ENCODE results near the gene ADAMTS2.
A peak's percentile ranks its signal among the peaks of the same experiment; 100 is the strongest.

The ADAMTS2 gene

DNA sequence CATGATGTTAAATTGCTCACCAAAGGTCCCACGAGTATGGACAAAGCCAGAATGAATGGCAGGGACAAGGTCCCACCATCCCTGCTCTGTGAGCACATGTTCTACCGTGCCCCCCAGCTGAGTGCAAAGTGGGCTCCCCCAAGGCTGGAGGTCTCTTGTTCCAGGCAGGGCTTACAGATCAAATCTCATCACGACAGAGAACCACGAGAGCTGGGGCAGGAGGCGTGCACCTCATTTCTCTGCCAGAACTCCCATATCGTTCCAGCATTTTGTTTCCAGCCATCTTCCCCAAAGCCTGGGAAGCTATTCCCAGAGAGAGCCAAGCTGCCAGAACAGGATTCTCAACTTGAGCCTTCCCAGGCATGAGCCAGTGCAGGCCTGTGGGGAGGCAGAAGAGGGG, 176.6 kb downstream of the ADAMTS2 start:
- Histone ChIP-seq H3K27me3 (ENCODE audit: insufficient read depth, low read length) (no peaks in the 10 kb centered on the region; the same call in 1 of the 2 replicates), H3K9me3 (ENCODE audit: low read length) (no peaks in the 10 kb centered on the region), H3K9ac (ENCODE audit: low read length) (no peak overlapping the region), H3K36me3 (ENCODE audit: insufficient read depth, low read length) (no peaks in the 10 kb centered on the region), H4K20me1 (ENCODE audit: insufficient read depth, low read length) (no peaks in the 10 kb centered on the region), H3K27ac (ENCODE audit: low read depth, low read length, poor library complexity, severe bottlenecking) (no peak overlapping the region), H3K4me2 (ENCODE audit: low read length) (no peak overlapping the region), H3F3A (ENCODE audit: insufficient read depth, low read length) (no peaks in the 10 kb centered on the region), H3K79me2 (ENCODE audit: insufficient read depth, low read length) (no peaks in the 10 kb centered on the region), H3K9me2 (ENCODE audit: low read depth, low read length) (no peaks in the 10 kb centered on the region), H3K4me1 (ENCODE audit: insufficient read depth, low read length, severe bottlenecking) (no peaks in the 10 kb centered on the region), H3K4me3 (ENCODE audit: low read depth, low read length, poor library complexity, severe bottlenecking) (no peak overlapping the region), H2AFZ (ENCODE audit: low read length) (no peak overlapping the region)
- TF ChIP-seq EZH2 (IDR thresholded peaks at IDR 0.05; ENCODE audit: borderline replicate concordance, low read length): no peak
- TF ChIP-seq, protein P1, sequence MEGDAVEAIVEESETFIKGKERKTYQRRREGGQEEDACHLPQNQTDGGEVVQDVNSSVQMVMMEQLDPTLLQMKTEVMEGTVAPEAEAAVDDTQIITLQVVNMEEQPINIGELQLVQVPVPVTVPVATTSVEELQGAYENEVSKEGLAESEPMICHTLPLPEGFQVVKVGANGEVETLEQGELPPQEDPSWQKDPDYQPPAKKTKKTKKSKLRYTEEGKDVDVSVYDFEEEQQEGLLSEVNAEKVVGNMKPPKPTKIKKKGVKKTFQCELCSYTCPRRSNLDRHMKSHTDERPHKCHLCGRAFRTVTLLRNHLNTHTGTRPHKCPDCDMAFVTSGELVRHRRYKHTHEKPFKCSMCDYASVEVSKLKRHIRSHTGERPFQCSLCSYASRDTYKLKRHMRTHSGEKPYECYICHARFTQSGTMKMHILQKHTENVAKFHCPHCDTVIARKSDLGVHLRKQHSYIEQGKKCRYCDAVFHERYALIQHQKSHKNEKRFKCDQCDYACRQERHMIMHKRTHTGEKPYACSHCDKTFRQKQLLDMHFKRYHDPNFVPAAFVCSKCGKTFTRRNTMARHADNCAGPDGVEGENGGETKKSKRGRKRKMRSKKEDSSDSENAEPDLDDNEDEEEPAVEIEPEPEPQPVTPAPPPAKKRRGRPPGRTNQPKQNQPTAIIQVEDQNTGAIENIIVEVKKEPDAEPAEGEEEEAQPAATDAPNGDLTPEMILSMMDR (IDR thresholded peaks at IDR 0.05; ENCODE audit: low read length): no peak

DNA sequence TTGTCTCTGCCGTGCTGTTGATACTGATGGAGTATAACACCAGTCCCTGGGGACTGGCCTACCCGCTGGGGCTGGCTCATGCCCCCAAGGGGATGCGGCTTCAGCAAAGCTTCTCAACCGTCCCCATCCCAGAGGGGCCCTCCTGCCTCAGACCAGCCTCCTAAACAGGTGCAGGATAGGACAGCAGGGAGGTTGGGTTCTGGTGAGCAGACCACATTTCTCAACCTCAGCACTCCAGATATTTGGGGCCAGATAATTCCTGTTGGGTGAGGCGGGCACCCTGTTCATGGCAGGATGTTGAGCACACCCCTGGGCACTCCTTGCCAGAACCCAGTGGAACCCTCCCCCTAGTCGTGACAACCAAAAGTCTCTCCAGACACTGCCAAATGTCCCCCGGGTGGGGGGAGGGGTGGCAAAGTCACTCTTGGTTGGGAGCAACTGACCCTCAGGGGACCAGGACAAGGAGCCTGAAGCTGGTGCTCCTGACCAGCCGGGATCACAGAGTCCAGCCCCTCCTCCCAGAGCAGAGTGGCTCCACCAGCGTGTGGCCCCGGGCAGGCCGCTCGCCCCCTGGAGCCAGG, 177.3 kb downstream of the ADAMTS2 start:
- Histone ChIP-seq H3K27me3 (ENCODE audit: insufficient read depth, low read length) (no peaks in the 10 kb centered on the region; the same call in 1 of the 2 replicates), H3K9me3 (ENCODE audit: low read length) (no peaks in the 10 kb centered on the region), H3K4me2 (ENCODE audit: low read length) (no peak overlapping the region), H3K36me3 (ENCODE audit: insufficient read depth, low read length) (no peaks in the 10 kb centered on the region), H2AFZ (ENCODE audit: low read length) (no peak overlapping the region), H3K27ac (ENCODE audit: low read depth, low read length, poor library complexity, severe bottlenecking) (no peak overlapping the region), H3K79me2 (ENCODE audit: insufficient read depth, low read length) (no peaks in the 10 kb centered on the region), H3K9ac (ENCODE audit: low read length) (no peak overlapping the region), H3K4me1 (ENCODE audit: insufficient read depth, low read length, severe bottlenecking) (no peaks in the 10 kb centered on the region), H4K20me1 (ENCODE audit: insufficient read depth, low read length) (no peaks in the 10 kb centered on the region), H3F3A (ENCODE audit: insufficient read depth, low read length) (no peaks in the 10 kb centered on the region), H3K9me2 (ENCODE audit: low read depth, low read length) (no peaks in the 10 kb centered on the region), H3K4me3 (ENCODE audit: low read depth, low read length, poor library complexity, severe bottlenecking) (no peak overlapping the region)
- no peak for TF ChIP-seq EZH2 (IDR thresholded peaks at IDR 0.05; ENCODE audit: borderline replicate concordance, low read length)
- TF ChIP-seq, protein P1 (IDR thresholded peaks at IDR 0.05; ENCODE audit: low read length): no peak

DNA sequence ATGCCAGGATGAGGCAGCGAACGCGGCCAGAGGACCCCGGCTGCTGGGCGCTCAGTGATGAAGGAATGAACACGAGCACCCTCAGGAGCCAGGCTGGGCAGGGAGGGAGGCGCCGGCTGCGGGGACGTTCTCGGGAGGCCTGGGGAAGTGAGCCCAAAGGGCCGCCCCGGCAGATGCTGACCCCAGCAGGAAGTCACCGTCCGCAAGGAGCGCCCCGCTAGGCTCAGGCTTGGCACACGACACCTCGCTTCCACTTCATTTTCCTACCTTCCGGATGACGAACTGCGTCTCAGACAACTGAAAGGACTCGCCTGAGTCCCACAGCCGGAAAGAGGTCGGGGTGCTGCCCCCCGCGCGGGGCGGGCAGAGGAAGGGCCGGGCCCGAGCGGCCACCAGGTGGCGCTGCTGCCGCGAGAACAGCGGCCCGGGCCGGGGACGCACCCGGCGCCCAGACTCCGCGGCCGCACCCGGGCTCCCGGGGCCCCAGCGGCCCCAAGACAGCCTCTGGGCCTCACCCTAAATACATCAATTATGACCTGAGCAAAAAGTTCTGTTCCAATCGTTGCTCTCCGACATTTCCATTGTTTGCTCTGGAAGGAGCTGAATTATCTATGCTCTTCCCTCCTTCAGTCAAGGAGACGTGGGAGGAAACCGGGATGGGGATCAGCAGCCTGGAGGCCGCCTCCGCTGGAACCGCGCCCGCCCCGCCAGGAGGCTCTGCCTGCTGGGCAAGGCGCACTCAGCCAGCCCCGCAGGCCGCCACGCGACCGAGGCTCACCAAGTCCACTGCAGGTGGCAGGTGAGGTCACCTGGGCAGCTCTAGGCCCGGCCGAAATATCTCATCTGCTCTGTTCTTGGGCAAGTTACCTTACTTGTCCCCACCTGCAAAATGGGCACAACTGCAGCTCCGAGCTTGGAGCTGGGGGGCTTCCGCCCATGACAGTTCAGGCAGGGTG, 178.1 kb downstream of the ADAMTS2 start:
- Histone ChIP-seq H3K27me3 (ENCODE audit: insufficient read depth, low read length) (no peaks in the 10 kb centered on the region; the same call in 1 of the 2 replicates), H3K27ac (ENCODE audit: low read depth, low read length, poor library complexity, severe bottlenecking) (no peak overlapping the region), H3K36me3 (ENCODE audit: insufficient read depth, low read length) (no peaks in the 10 kb centered on the region), H3K4me1 (ENCODE audit: insufficient read depth, low read length, severe bottlenecking) (no peaks in the 10 kb centered on the region), H4K20me1 (ENCODE audit: insufficient read depth, low read length) (no peaks in the 10 kb centered on the region), H3K9ac (ENCODE audit: low read length) (no peak overlapping the region), H3F3A (ENCODE audit: insufficient read depth, low read length) (no peaks in the 10 kb centered on the region), H2AFZ (ENCODE audit: low read length) (no peak overlapping the region), H3K9me3 (ENCODE audit: low read length) (no peaks in the 10 kb centered on the region), H3K79me2 (ENCODE audit: insufficient read depth, low read length) (no peaks in the 10 kb centered on the region), H3K4me2 (ENCODE audit: low read length) (no peak overlapping the region), H3K9me2 (ENCODE audit: low read depth, low read length) (no peaks in the 10 kb centered on the region), H3K4me3 (ENCODE audit: low read depth, low read length, poor library complexity, severe bottlenecking) (no peak overlapping the region)
- TF ChIP-seq, protein P1 (IDR thresholded peaks at IDR 0.05; ENCODE audit: low read length): peak; percentile 74
- TF ChIP-seq EZH2 (IDR thresholded peaks at IDR 0.05; ENCODE audit: borderline replicate concordance, low read length): no peak

Data from OCI-LY1 (cell line).